Measurements from ENCODE around the gene MAP3K14. TPM values are rescaled to one million over a fixed set of nuclear protein-coding genes. Genes with fewer than 3 reads are reported as not detected.

The MAP3K14 gene
- polyA plus RNA-seq, 3 donors, result 1.4 to 29.9 (median 3.8) TPM

DNA sequence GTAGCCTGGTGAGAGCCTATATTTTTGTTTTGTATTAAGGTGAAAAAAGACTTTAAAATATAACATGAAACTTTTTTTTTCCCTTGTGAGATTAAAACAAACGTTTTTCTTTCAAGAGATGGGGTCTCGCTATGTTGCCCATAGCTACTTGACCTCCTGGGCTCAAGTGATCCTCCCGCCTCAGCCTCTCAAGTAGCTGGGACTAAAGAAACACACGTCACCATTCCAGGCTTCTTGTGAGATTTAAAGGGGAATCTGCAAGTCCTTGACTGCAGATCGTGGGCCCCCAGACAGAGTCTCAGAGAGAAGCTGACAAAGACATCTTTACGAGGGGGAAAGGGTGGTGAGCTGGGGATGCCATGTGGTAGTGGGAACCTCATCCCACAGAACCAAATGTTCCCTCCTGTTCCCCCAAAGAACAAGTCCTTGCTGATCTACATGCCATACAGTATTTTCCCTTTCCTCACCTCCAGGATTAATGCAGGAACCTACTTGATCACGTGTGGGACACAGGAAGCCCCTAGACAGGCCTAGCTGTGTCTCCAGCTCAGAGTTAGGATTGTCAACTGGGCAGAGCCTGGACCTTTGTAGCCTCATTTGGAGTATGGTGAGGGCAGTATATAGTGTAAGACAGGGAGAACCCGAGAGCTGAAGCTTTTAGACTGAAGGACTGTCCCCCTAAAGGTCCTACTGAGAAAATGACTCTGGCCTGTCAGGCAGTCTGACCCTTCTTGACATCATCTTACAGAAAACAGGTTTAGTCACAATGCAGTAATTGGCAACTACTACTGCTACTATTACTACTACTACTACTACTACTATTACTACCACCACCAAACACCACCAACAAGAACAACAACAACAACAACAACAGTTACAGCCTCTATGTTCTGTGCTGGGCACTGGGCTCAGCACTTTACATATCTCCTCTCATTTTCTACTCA is 4.1 kb downstream of the MAP3K14 start:
- peak overlapping the region; percentile 64 for H3K4me2 ChIP-seq (replicated peaks; ENCODE audit: extremely low read depth, low read length, poor library complexity, severe bottlenecking)
- intact Hi-C loops (cut with micrococcal nuclease), result loop anchor here in 1 of 2 donors (5.0 to 10.0 kb wide), 2 partner anchors 35 to 168 kb away; partner anchors contain the start of gene HEXIM1
- DNase-seq, result no peak

More for the DNA sequence above, 4.1 kb downstream of the MAP3K14 start:
- Mint-ChIP-seq H3K27ac (peak overlapping the region; percentile 82 to 95 (median 88)), H3K36me3 (peaks cover 30 to 48% of the 10 kb centered on the region in 2 donors), H3K9me3 (peaks cover 0 to 2% (median 0%) of the 10 kb centered on the region in 7 donors), H3K4me1 (peaks cover 88% of the 10 kb centered on the region), H3K27me3 (ENCODE audit: low read depth in 3 of 3) (peaks cover 0 to 4% (median 1%) of the 10 kb centered on the region in 3 donors), H3K4me3 (peak overlapping the region; percentile 50 to 53)
- peaks cover 7 to 10% of the 10 kb centered on the region in 2 donors for H3K36me3 ChIP-seq (replicated peaks in 1 of 2; ENCODE audit: control insufficient read depth in 1 of 2, insufficient read depth in 2 of 2, low read length in 2 of 2)
- no CpG with 5 or more reads among the region's 8 CpGs for WGBS (ENCODE audit: insufficient coverage)
- H3K9me3 ChIP-seq (replicated peaks in 1 of 2; ENCODE audit: control insufficient read depth in 1 of 2, insufficient read depth in 1 of 2, low read length in 2 of 2), result no peaks in the 10 kb centered on the region
- no peak overlapping the region for H2AFZ ChIP-seq (ENCODE audit: insufficient read depth, low read depth, low read length, poor library complexity, severe bottlenecking)
- peaks cover 18% of the 10 kb centered on the region for H4K20me1 ChIP-seq (ENCODE audit: insufficient read depth, low read length)
- H3K27ac ChIP-seq (ENCODE audit: low read depth in 1 of 2, low read length in 2 of 2), result peak overlapping the region; percentile 64 to 75
- H3K9ac ChIP-seq (ENCODE audit: insufficient read depth, low read length, poor library complexity, severe bottlenecking), result no peak overlapping the region
- H3K79me2 ChIP-seq (ENCODE audit: insufficient read depth, low read length), result peaks cover 82% of the 10 kb centered on the region
- peak overlapping the region in 1 of 3 experiments; percentile 46 for H3K4me3 ChIP-seq (replicated peaks in 1 of 3; ENCODE audit: low read depth in 2 of 3, low read length in 3 of 3)
- H3K27me3 ChIP-seq (ENCODE audit: control insufficient read depth in 2 of 2, insufficient read depth in 2 of 2, low read length in 2 of 2), result no peaks in the 10 kb centered on the region
- H3K4me1 ChIP-seq (ENCODE audit: control insufficient read depth in 1 of 2, insufficient read depth in 2 of 2, low read length in 2 of 2), result peaks cover 90% of the 10 kb centered on the region in 2 donors
- TF ChIP-seq, protein P1, sequence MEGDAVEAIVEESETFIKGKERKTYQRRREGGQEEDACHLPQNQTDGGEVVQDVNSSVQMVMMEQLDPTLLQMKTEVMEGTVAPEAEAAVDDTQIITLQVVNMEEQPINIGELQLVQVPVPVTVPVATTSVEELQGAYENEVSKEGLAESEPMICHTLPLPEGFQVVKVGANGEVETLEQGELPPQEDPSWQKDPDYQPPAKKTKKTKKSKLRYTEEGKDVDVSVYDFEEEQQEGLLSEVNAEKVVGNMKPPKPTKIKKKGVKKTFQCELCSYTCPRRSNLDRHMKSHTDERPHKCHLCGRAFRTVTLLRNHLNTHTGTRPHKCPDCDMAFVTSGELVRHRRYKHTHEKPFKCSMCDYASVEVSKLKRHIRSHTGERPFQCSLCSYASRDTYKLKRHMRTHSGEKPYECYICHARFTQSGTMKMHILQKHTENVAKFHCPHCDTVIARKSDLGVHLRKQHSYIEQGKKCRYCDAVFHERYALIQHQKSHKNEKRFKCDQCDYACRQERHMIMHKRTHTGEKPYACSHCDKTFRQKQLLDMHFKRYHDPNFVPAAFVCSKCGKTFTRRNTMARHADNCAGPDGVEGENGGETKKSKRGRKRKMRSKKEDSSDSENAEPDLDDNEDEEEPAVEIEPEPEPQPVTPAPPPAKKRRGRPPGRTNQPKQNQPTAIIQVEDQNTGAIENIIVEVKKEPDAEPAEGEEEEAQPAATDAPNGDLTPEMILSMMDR (IDR thresholded peaks at IDR 0.05), result no peak
